GM21526 (cell line): Measurements from ENCODE around the gene ZNF423.

ENCODE experiments used
- ATAC-seq: cut with Tn5 transposase; IDR thresholded peaks from one replicate; pipeline ENCODE4 v1.9.1; 2021; ENCODE audit warnings: moderate library complexity; ENCODE audit not compliant: unreplicated experiment, low FRiP score

Gene ZNF423

DNA sequence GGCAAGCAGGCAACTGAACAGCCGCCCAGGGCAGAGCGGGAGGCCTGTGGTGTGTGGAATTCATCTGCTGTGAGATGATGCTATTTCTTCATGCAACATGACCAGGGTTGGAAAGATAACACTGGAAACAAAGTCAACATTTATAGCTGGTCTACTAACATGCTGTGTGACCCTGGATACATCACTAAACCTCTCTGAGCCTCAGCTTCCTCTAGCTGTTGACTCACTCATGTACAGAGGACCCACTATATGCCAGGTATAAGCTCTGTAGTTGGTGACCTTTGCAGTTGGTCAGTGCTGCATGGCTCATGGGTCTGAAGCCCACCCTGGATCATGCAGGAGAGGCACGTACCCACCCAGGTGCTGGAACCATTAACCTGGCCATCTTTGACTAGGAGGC is 180.9 kb downstream of the ZNF423 start:
- no peak for ATAC-seq

DNA sequence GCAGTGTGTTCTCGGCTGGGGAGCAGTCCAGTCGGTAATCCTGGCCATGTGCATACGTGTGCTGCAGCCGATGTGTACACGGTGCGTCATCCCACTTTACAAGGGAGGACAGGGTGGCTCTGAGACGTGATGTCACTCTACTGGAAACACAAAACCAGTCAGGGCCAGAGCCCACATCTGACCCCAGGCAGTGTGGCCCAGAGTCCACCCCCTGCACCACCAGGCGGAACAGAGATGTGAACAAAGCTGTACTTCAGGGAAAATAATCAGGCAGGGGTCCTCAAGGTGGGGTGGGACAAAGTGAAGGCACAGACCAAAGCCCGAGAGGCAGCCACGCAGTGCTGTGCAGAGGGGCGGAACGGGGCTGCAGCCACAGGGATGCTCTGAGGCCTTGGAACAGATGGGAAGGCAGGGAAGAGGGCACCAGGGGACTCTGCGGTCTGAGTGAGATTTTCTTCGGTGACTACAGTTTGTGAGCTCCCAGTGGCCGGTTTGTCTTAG is 181.5 kb downstream of the ZNF423 start:
- no peak for ATAC-seq

- ATAC-seq: no peak
These were observed 182.5 kb downstream of the ZNF423 start for GRCh38 chr16:49673442-49673841.

- no peak for ATAC-seq
These were observed 183.2 kb downstream of the ZNF423 start for GRCh38 chr16:49672753-49673152.

- ATAC-seq: no peak
These were observed 184.6 kb downstream of the ZNF423 start for GRCh38 chr16:49671333-49671732.

DNA sequence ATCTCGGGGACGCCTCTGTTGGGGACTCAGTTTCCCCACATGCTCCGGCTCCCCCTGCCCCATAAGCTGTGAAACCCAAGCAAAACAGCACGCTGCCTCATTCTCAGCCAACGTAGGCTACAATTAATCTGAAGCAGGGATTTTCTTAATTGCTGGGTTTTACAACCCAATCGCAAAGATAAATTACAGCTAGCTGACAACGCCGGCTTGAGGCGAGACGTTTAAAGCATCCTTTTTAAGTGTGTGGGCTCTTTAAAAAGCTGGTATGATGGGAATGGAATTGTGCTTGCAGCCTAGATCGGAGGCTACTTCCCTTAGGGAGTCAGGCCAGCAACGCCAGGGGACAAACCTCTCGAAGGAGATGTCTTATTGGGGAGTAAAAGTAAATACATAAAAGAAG is 185.3 kb downstream of the ZNF423 start:
- no peak for ATAC-seq

DNA sequence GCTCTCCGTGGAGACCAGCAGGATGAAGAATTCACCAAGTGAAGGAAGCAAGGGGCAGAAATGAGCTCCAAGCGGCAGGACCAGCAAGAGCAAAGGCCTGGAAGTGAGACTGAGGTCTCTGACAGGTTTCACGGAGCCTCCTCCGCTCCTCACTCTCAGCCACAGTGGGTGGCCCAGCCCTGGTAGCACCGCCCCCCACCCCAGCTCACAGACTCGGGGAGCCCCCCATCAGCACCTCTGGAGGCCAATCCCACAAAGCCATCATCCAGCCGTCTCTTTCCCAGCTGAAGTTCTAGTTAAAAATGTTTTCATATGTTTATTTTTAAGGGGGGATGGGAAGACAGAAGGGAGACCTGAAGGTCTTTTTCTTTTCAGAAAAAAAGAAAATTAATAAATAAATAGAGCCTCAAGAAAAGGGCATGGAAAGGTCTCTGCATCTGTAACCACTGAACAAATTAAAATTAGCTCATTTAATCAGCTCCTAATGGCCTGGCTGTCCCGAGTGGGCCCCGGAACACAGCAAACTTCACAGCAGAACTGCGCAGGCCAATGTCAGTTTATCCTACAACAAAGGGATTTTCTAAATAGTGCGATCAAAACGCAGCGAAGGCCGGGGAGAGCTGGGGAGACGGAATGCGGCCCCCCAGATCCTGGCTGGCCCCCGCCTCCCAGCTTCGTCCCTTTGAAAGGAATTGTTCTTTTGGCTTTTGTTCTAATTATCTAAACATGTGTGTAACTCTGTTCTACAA is 190.3 kb downstream of the ZNF423 start:
- no peak for ATAC-seq

DNA sequence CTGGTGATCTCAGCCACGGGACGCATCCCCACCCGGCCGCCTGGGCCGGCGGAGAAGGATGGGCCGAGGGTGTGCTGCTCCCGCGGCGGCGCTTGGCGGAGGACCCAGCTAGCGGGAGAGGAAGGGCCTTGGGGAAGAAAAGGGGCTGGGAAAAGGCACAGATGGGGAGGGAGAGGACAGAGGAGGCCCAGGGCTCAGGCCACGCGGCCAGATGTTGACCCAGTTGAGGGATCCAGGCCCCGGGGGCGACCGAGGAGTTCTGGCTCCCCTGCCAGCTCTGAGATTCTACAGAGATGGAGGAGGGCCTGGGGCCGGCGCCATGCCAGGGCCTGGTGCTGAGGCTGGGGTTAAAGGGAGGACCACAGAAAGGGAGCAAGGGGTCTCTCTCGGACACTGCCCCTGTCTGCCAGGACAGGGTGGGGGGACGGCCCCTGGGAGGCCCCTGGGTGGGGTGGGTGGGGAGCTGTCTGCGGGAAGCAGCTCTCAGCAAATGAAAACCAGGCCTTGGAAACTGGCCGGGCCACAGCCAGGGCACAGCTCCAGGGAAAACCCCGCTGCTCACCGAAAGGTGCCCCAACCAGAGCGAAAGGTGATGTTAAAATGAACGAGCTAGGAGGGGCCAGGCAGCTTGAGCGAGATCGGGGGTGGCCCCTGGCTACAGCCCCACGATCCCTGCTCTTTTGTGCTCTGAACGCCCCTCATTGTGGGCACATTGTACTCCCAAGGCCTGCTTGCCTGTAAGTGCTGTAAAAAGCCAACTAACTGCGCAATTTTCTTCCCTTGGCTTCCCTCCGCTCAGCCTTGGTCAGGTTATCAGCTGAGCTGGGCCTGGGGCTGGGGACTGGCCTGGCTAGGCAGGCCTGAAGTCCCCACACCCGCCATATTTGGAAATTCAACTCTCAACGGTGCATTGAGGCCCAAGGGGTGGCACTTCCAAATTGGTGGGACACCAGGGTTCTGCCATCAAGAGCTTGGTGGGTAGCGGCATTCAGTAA is 191.4 kb downstream of the ZNF423 start:
- ATAC-seq: no peak

DNA sequence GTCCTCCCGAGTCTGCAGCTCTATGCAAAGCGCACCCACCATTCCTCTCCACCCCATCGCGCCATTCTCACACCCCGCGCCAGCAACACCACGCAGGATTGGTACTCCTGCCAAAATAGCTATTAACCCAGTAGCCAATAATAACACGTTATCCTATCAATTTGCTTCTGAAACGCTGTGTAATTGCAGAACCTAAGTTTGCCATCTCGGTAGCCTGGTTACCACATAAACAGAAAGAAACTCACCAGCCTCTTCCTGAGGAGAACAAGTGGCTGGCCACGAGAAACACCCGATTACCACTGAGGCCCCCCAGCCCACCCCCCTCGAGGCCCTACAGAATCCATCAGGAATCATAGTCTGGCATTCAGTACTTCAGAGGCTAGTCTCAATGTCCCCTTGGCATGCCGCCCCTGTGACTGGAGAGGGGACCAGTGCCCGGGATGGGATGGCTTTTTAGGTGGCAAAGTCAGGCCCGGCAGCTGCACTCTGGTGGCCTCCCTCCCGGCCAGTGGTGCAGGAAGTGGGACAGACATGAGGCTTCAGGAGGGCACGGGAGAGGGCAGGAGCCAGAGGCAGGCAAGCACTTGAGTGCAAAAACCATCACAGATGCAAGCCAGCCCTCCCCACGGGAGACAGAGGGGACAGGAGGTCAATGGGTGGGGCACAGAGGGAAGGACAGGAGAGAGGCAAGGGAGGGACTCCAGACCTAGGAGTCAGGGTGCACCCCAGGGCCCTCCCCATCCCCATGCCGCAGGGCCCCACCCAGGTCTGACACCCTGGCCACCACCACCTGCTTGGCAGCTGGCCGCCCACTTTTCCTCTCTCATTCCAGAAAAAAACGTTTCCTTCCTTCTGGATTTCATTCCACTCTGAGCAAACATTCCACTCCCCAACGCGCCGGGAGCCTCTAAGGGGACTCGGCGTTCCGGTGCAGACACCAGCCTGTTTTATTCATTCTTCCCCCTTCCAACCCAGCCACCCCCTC is 192.5 kb downstream of the ZNF423 start:
- ATAC-seq: no peak

DNA sequence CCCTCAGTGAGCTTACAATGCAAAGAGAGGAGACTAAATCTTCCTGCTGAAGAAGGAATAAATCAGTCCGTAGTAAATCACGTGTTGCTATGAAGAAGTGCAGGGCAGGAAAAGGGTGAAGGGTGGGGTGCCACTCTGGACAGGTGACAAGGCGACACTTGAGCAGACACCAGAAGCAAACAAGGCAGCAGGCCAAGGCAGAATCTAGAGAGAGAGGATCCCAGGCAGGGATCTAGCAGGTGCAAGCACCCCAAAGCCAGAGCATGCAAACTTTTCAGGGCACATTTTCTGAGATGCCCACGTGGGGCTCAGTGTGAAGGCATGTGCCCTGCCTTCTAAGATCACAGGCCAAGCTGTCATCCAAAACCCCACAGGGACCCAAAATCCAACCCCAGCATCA is 193.3 kb downstream of the ZNF423 start:
- no peak for ATAC-seq

GRCh38 chr16:49661465-49662187 is 194.3 kb downstream of the ZNF423 start:
- no peak for ATAC-seq

DNA sequence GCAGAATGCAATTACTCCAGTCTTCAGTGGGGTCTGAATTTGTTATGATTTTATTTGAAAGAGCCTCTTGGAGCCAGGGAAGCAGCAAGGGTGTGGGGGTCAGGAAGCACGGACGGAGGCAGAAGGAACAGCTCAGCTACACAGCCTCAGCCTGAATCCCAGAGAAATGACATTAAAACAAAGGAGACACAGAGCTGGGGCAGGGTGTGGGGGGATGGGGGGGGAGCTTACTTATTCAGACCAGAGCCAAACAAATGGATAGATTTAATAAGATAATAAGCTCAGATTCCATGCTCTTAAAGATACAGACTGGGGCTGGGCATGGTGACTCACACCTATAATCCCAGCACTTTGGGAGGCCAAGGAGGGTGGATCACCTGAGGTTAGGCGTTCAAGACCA is 195.3 kb downstream of the ZNF423 start:
- ATAC-seq: no peak

GRCh38 chr16:49659356-49659755 is 196.6 kb downstream of the ZNF423 start:
- ATAC-seq: no peak

DNA sequence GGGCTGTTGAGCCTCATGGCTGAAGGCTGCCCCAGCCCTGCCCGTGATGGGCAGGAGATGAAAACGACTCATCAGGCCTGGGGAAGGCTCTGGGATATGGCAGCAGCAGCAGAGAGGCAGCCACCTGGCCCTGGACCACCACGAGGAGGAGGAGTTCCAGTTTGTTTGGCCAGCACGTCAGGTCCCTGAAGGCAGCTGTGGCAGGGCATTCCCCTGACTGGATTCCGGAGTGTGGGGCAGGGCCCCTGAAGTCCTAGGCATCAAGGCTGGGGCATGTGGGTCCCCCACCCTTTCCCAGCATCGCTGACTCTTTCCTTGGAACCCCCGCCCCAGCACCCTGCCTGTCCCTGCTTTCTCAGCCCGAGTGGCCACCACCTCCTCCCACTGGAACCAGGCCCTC is 197.4 kb downstream of the ZNF423 start:
- no peak for ATAC-seq

DNA sequence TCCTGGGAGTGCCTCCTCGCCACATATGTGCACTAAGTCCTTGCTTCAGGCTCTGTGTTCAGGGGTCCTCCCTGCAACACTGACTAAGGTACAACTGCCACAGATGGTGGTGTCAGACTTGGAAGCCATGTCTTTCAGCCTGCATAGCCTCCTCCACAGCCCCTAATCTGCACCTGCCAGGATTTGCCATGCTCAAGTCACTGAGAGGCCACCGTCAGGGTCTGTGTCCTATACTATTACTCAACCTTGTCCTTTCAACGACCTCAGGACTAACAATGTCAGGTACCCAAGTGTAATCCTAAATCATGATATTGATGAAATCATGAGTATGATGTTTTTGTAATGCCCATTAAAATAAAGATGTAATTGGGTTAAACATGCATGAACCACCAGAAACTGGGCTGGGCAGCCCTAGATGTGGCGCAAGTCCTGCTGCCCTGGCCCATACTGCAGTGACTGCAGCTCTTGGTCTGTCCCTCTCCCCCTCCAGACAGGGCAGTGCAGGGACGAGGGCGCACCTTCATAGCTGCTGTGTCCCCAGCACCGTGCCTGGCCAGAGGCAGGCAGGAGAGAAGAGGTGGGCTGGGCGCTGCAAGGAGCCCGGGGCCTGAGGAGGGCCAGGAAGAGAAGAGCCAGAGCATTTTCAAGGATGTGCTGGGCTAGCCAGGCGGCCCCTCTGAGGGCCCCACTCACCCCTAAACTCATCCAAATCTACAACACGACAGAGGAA is 198.0 kb downstream of the ZNF423 start:
- ATAC-seq: no peak

GRCh38 chr16:49654425-49654824 is 201.5 kb downstream of the ZNF423 start:
- no peak for ATAC-seq

DNA sequence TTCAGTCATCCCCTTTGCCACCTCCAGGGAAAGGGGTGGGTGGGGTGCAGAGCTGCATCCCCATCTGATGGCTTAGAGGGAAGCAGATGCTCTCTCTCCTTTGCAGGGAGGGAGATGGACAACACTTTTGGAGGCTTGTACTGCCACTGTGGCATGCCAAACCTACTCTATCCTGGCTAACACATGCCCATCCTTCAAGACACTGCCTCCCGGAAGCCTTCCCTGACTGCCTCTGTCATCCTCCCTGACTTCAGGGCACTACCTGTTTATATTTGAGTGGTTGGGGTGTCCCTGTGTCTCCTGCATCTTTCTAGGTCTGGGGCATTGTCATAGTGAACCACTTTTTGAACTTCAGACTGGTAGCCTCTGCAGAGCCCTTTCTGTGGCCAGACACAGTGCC is 202.3 kb downstream of the ZNF423 start:
- ATAC-seq: no peak

DNA sequence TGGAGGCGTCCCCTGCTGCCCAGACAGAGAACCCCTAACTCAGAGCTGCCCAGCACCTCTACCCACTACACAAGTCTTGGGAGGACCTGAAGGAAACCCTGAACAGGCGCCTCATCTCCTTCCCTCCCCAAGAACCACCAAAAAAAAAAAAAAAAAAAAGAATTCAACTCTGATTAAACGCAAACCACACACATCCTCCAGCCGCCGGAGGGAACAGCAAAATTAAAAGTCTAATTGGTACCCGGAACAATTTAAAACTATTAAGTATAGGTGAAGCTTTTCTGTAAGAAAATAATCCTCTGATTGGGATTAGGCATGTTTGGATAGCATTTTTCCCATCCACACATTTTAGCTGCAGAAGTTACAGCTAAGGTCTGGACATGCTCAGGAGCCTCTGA is 202.7 kb downstream of the ZNF423 start:
- ATAC-seq: no peak
